Cardiac muscle cell (in vitro differentiated cells and primary cell): Measurements from ENCODE around the gene ANKUB1. TPM values are rescaled to one million over a fixed set of nuclear protein-coding genes. Genes with fewer than 3 reads are reported as not detected.

Source experiments
- DNase-seq, 2 donors: peaks; one replicate each; pipeline versions ENCODE4 v3.0.0 to v3.0.0-alpha.2; 2010 to 2017; ENCODE audit warnings: low read depth in 1 of 2, low spot score in 1 of 2
- H3K27ac ChIP-seq: fragments of 200-600 bp; sonication (generic); 2 replicates; pipeline ENCODE4 v1.5.1; 2016
- H3K27me3 ChIP-seq: fragments of 200-600 bp; sonication (generic); 2 replicates; pipeline ENCODE4 v1.6.0; 2016; ENCODE audit warnings: control low read depth
- H3K36me3 ChIP-seq: fragments of 200-600 bp; sonication (generic); 2 replicates; pipeline ENCODE4 v1.5.1; 2016; ENCODE audit warnings: control low read depth
- H3K4me1 ChIP-seq: fragments of 200-600 bp; sonication (generic); 2 replicates; pipeline ENCODE4 v1.8.1; 2017; ENCODE audit warnings: low read depth, mild to moderate bottlenecking, mixed run types
- H3K4me3 ChIP-seq: fragments of 200-600 bp; sonication (generic); 2 replicates; pipeline ENCODE4 v1.5.1; 2016; ENCODE audit warnings: mild to moderate bottlenecking
- H3K9me3 ChIP-seq: fragments of 200-600 bp; sonication (generic); 2 replicates; pipeline ENCODE4 v1.5.1; 2017; ENCODE audit warnings: low read depth, mild to moderate bottlenecking, control low read depth
- CTCF ChIP-seq: IDR thresholded peaks from 2 replicates; pipeline ENCODE4 v1.5.1; 2012; ENCODE audit warnings: low read depth, mild to moderate bottlenecking, low read length
- polyA plus RNA-seq: library from polyadenylated mRNA; unstranded; fragments of >200 nt; fragmentation: Nextera tagmentation; extraction: Ambion mirVana; gene quantifications from 2 replicates; pipeline ENCODE4 v1.2.1, GENCODE V29; 2016
- total RNA-seq: library from RNA; depleted of rRNA; stranded (reverse); fragments of >200 nt; gene quantifications from 2 replicates; pipeline ENCODE4 v1.2.3, GENCODE V29; 2016

The ANKUB1 gene
- total and polyA plus RNA-seq, 2 experiments from 2014 or later: not detected

- Histone ChIP-seq H3K27me3 (no peaks in the 10 kb centered on the region), H3K36me3 (no peaks in the 10 kb centered on the region), H3K9me3 (no peaks in the 10 kb centered on the region), H3K27ac (no peak overlapping the region), H3K4me3 (no peak overlapping the region), H3K4me1 (no peaks in the 10 kb centered on the region)
- peak; percentile 84 for TF ChIP-seq CTCF
- peak; percentile 56 to 72 for DNase-seq
These were observed 20.6 kb downstream of the ANKUB1 start for GRCh38 chr3:149771652-149772271.

GRCh38 chr3:149770246-149770645, 22.1 kb downstream of the ANKUB1 start:
- Histone ChIP-seq H3K4me1 (no peaks in the 10 kb centered on the region), H3K36me3 (no peaks in the 10 kb centered on the region), H3K9me3 (no peaks in the 10 kb centered on the region), H3K27ac (no peak overlapping the region), H3K27me3 (no peaks in the 10 kb centered on the region), H3K4me3 (no peak overlapping the region)
- TF ChIP-seq CTCF: no peak
- DNase-seq: no peak

DNA sequence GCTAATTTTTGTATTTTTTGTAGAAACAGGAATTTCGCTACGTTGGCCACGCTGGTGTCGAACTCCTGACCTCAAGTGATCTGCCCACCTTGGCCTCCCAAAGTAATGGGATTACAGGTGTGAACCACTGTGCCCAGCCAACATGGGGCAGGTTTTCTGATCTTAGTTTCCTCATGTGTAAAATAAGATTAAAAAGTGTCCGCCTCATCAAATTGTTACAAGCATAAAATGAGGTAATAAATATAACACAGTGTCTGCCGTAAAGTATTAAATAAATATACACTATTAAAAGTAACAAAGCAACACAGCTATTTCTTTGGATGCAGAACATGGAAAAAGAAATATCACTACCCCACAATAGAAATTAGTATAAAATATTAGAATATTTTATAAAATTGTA, 23.6 kb downstream of the ANKUB1 start:
- no peaks in the 10 kb centered on the region for H3K36me3 ChIP-seq
- H3K4me1 ChIP-seq: no peaks in the 10 kb centered on the region
- no peak for TF ChIP-seq CTCF
- no peaks in the 10 kb centered on the region for H3K9me3 ChIP-seq
- no peak for DNase-seq
- H3K27ac ChIP-seq: no peak overlapping the region
- H3K27me3 ChIP-seq: peaks cover 6% of the 10 kb centered on the region
- no peak overlapping the region for H3K4me3 ChIP-seq

GRCh38 chr3:149767720-149768119, 24.6 kb downstream of the ANKUB1 start:
- Histone ChIP-seq H3K27ac (no peak overlapping the region), H3K4me3 (no peak overlapping the region), H3K9me3 (no peaks in the 10 kb centered on the region), H3K27me3 (peaks cover 16% of the 10 kb centered on the region), H3K36me3 (no peaks in the 10 kb centered on the region), H3K4me1 (no peaks in the 10 kb centered on the region)
- no peak for TF ChIP-seq CTCF
- no peak for DNase-seq

DNA sequence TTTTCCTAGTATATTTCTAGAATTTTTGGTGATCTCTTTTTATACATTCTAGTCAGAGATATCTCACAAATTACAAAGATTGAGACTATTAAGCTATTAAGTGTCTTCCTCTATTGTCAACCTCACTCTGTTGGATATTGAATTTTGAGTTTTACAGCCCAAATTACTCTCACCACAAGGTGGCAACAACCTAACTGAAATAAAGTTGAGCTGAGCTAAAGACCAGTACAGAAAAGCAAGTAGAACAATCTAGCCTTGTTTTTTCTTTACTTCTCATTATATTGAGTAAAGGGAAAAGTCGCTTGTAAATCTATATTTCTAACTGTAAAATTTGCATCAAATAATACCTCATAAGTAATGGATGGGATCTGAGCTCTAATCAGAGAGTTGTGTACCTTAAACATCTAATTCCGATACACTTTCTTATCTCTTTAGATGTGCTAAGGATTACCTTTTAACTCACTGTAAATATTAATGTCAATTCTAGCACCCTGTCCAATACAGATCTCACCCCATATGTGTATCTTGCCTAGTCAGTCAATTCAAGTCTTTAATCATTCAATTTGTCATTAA, 26.5 kb downstream of the ANKUB1 start:
- Histone ChIP-seq H3K9me3 (no peaks in the 10 kb centered on the region), H3K36me3 (no peaks in the 10 kb centered on the region), H3K27ac (no peak overlapping the region), H3K27me3 (peaks cover 33% of the 10 kb centered on the region), H3K4me3 (no peak overlapping the region), H3K4me1 (no peaks in the 10 kb centered on the region)
- peak in 1 of 2 donors; percentile 61 for DNase-seq
- TF ChIP-seq CTCF: peak; percentile 60
